Tibial artery (tissue), 4 donors: ENCODE measurements around the gene CALHM3.

Experiments used
- DNase-seq, 2 donors: peaks; one replicate each; pipeline ENCODE4 v3.0.0-alpha.2; 2019
- H3K27ac ChIP-seq, 2 donors: fragments of 200-600 bp; sonication (generic) in 1 of 2; 1 replicate in 1 of 2; 2 replicates in 1 of 2; pipeline ENCODE4 v1.5.1; 2018 to 2019; ENCODE audit warnings: mild to moderate bottlenecking in 1 of 2
- H3K27me3 ChIP-seq, 2 donors: fragments of 200-600 bp; sonication (generic) in 1 of 2; one replicate each; pipeline versions ENCODE4 v1.5.1 to v1.6.0; 2016 to 2019
- H3K36me3 ChIP-seq, 3 donors: fragments of 200-600 bp; sonication (generic) in 2 of 3; one replicate each; pipeline ENCODE4 v1.5.1; 2016 to 2019; ENCODE audit warnings: mild to moderate bottlenecking in 2 of 3
- H3K4me1 ChIP-seq, 4 donors: fragments of 200-600 bp; sonication (generic) in 2 of 4; 1 replicate in 3 of 4; 2 replicates in 1 of 4; pipeline ENCODE4 v1.5.1; 2016 to 2019
- H3K4me3 ChIP-seq, 2 donors: fragments of 200-600 bp; sonication (generic) in 1 of 2; 1 replicate in 1 of 2; 2 replicates in 1 of 2; pipeline ENCODE4 v1.5.1; 2018 to 2019; ENCODE audit warnings: mild to moderate bottlenecking in 2 of 2
- H3K9me3 ChIP-seq, 3 donors: fragments of 200-600 bp; sonication (generic) in 1 of 3; one replicate each; pipeline ENCODE4 v1.5.1; 2016 to 2019
- intact Hi-C: fragments of 100-400 bp; cut with DNase I; formaldehyde crosslinking; loops from one replicate; pipeline ENCODE4 v1.15.0; 2023; ENCODE audit warnings: low total_unique reads
- TF ChIP-seq, protein P1 (sequence below), 2 experiments: fragments of 200-600 bp in 1 of 2; fragments of 450-650 bp in 1 of 2; IDR thresholded peaks; one replicate each; pipeline ENCODE4 v1.5.1; 2017 to 2019; ENCODE audit warnings: antibody characterized with exemption in 2 of 2, mild to moderate bottlenecking in 1 of 2, moderate library complexity in 1 of 2

Gene CALHM3

GRCh38 chr10:103451091-103451813 is 27.8 kb downstream of the CALHM3 start:
- TF ChIP-seq, protein P1, sequence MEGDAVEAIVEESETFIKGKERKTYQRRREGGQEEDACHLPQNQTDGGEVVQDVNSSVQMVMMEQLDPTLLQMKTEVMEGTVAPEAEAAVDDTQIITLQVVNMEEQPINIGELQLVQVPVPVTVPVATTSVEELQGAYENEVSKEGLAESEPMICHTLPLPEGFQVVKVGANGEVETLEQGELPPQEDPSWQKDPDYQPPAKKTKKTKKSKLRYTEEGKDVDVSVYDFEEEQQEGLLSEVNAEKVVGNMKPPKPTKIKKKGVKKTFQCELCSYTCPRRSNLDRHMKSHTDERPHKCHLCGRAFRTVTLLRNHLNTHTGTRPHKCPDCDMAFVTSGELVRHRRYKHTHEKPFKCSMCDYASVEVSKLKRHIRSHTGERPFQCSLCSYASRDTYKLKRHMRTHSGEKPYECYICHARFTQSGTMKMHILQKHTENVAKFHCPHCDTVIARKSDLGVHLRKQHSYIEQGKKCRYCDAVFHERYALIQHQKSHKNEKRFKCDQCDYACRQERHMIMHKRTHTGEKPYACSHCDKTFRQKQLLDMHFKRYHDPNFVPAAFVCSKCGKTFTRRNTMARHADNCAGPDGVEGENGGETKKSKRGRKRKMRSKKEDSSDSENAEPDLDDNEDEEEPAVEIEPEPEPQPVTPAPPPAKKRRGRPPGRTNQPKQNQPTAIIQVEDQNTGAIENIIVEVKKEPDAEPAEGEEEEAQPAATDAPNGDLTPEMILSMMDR (IDR thresholded peaks at IDR 0.05) = no peak
- DNase-seq = peak; percentile 82 to 90
- H3K27me3 ChIP-seq = no peaks in the 10 kb centered on the region
- H3K4me1 ChIP-seq = peaks cover 9 to 54% (median 48%) of the 10 kb centered on the region in 4 donors
- peak overlapping the region; percentile 70 to 94 for H3K4me3 ChIP-seq
- peak overlapping the region; percentile 93 to 97 for H3K27ac ChIP-seq
- intact Hi-C loops = no loop called here
- no peaks in the 10 kb centered on the region for H3K9me3 ChIP-seq
- peaks cover 29 to 40% (median 39%) of the 10 kb centered on the region in 3 donors for H3K36me3 ChIP-seq

DNA sequence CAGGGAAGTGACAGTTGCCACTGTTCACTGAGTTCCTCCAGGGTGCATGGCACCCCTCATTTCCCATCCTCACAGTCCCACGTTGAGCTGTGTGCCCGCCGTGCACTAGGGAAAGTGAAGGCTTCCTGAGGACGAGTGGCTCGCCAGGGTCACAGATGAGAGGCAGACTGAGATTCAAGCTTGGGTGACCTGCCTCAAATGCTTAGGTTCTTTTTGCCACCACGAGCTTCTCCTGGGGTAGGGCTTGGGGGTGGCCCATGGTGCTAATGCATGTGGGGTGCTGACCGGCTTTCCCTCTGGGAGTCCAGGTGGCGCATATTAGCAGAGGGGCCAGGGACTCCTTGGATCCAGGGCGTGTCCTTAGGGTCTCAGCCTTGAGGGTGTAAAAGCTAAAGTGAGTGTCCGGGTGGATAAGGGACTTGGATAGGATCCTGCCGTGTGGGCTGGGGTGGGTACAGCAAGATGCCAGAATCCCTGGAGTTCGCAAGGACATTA is 28.8 kb downstream of the CALHM3 start:
- H3K4me3 ChIP-seq = peak overlapping the region; percentile 70 to 94
- peaks cover 9 to 64% (median 58%) of the 10 kb centered on the region in 4 donors for H3K4me1 ChIP-seq
- H3K9me3 ChIP-seq = no peaks in the 10 kb centered on the region
- TF ChIP-seq, protein P1 (IDR thresholded peaks at IDR 0.05) = no peak
- H3K27me3 ChIP-seq = no peaks in the 10 kb centered on the region
- H3K27ac ChIP-seq = peak overlapping the region; percentile 93 to 97
- peaks cover 33 to 46% (median 46%) of the 10 kb centered on the region in 3 donors for H3K36me3 ChIP-seq
- peak in 1 of 2 donors; percentile 53 for DNase-seq
- intact Hi-C loops = no loop called here

DNA sequence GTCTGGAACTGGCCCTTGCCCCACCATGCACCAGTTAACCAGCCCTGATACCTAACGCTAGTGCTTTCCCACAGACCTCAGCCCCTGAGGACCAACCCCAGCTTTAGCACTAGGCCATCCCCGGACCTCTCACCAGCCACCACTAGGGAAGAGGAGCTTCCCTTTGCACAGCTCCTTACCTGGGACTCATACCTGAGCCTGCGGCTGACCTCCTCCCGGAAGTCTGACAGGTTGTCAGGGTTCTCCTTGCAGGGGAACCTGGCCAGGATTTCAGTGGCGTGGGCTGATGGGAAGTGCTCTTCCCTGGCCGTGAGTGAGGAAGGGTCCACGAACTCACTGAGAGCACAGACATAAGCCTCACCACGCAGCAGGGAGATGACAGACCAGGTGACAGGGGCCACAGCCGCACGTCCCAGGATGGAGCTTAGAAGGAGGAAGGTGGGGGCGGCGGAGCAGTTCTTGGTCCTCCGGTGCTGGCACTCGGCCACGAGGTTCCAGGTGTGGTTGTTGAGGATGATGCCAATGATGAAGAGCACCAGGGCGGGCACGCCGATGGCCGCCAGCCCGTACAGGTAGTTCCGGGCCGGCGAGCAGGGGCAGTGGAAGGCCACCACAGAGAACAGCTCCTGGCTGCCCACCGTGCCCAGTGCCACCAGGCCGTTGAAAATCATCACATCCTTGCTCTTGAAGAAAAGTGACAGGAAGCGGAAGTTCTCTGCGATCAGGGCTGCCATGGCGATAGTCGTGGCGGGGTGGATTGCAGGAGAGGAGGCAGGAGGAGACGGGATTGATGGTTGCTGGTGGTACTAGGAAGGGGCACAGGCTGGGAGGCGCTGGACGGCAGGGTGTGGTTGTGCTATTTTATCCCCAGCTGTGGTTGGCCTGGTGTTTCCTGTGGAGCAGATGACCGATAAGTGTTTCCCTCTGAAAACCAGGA is 29.6 kb downstream of the CALHM3 start:
- TF ChIP-seq, protein P1 (IDR thresholded peaks at IDR 0.05) = no peak
- peaks cover 41 to 54% (median 54%) of the 10 kb centered on the region in 3 donors for H3K36me3 ChIP-seq
- H3K9me3 ChIP-seq = no peaks in the 10 kb centered on the region
- H3K27me3 ChIP-seq = no peaks in the 10 kb centered on the region
- H3K4me1 ChIP-seq = peaks cover 9 to 72% (median 65%) of the 10 kb centered on the region in 4 donors
- H3K4me3 ChIP-seq = peak overlapping the region; percentile 70 to 94
- H3K27ac ChIP-seq = peak overlapping the region; percentile 93 to 97
- DNase-seq = peak in 1 of 2 donors; percentile 69
- intact Hi-C loops = no loop called here

DNA sequence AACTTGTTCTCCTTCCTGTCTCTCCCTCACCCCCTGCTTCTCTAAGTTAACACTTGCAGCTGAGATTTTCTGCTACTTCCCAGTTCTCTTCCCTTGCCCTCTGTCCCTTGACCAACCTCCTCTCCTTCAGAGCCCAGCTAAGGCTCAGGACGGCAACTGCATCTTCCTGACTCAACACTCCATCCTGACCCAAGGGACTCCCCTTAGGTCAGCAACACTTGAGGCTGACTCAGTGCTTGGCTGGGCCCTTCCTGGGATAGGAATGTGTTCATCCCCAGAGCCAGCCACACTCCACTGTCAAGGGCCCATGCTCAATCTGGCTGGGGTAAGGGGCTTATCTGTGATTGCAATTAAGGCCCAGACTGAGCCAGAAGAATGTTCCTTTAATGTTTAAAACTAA is 30.3 kb downstream of the CALHM3 start:
- peaks cover 9 to 79% (median 65%) of the 10 kb centered on the region in 4 donors for H3K4me1 ChIP-seq

DNA sequence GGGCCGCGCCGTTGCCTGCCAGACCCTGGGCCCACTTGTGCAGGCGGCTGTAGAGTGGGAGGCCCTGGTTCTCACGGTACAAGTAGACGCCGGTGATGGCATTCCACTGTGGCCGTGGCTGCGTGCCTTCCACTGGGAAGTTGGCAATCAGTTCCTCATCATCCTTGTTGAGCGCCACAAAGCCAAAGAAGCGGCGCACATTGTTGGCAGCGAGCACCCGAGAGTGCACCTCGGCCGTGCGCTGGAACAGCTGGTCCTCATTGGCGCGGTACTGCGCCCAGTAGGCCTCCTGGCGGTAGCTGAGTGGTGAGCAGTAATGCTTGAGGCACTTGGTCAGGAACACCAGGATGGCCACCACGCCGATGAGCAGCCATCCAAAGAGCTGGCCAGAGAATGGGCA is 31.9 kb downstream of the CALHM3 start:
- DNase-seq = no peak
- H3K36me3 ChIP-seq = peaks cover 58 to 77% (median 75%) of the 10 kb centered on the region in 3 donors
- H3K27me3 ChIP-seq = no peaks in the 10 kb centered on the region
- H3K27ac ChIP-seq = peak overlapping the region; percentile 93 to 97
- no peaks in the 10 kb centered on the region for H3K9me3 ChIP-seq
- peaks cover 9 to 79% (median 63%) of the 10 kb centered on the region in 4 donors for H3K4me1 ChIP-seq
- TF ChIP-seq, protein P1 (IDR thresholded peaks at IDR 0.05) = no peak
- no peak overlapping the region for H3K4me3 ChIP-seq
- intact Hi-C loops = no loop called here

More for the DNA sequence above, 30.3 kb downstream of the CALHM3 start:
- DNase-seq = peak; percentile 87 to 88
- peaks cover 48 to 61% (median 61%) of the 10 kb centered on the region in 3 donors for H3K36me3 ChIP-seq
- peak overlapping the region; percentile 70 to 94 for H3K4me3 ChIP-seq
- no peaks in the 10 kb centered on the region for H3K9me3 ChIP-seq
- H3K27me3 ChIP-seq = no peaks in the 10 kb centered on the region
- TF ChIP-seq, protein P1 (IDR thresholded peaks at IDR 0.05) = no peak
- intact Hi-C loops = no loop called here
- H3K27ac ChIP-seq = peak overlapping the region; percentile 93 to 97
